Mesothelial cell of epicardium (in vitro differentiated cells): ENCODE measurements around the gene CXCR2. TPM values are rescaled to one million over a fixed set of nuclear protein-coding genes. Genes with fewer than 3 reads are reported as not detected.

Source experiments
- DNase-seq, 2 experiments: peaks; one replicate each; pipeline ENCODE4 v3.0.0; 2021; ENCODE audit warnings: low spot score in 2 of 2; ENCODE audit not compliant: unreplicated experiment in 2 of 2
- H3K27ac Mint-ChIP-seq: 2 replicates; pipeline ENCODE4 v1.8.0; 2021; ENCODE audit warnings: mixed read lengths
- H3K27me3 Mint-ChIP-seq: 2 replicates; pipeline ENCODE4 v1.8.0; 2021; ENCODE audit warnings: low read depth, mixed read lengths
- H3K36me3 Mint-ChIP-seq: 2 replicates; pipeline ENCODE4 v1.8.0; 2021; ENCODE audit warnings: mixed read lengths
- H3K4me1 Mint-ChIP-seq: 2 replicates; pipeline ENCODE4 v1.8.0; 2021; ENCODE audit warnings: mixed read lengths
- H3K4me3 Mint-ChIP-seq: 2 replicates; pipeline ENCODE4 v1.8.0; 2021; ENCODE audit warnings: mild to moderate bottlenecking, moderate library complexity, mixed read lengths
- H3K9me3 Mint-ChIP-seq: 2 replicates; pipeline ENCODE4 v1.8.0; 2021; ENCODE audit warnings: mixed read lengths
- CTCF ChIP-seq: fragments of 200-600 bp; sonication (generic); IDR thresholded peaks from one replicate; pipeline ENCODE4 v1.5.0; 2021; ENCODE audit warnings: antibody characterized with exemption; ENCODE audit not compliant: unreplicated experiment
- total RNA-seq: library from RNA; stranded (reverse); gene quantifications from 3 replicates; pipeline ENCODE4 v1.2.1, GENCODE V29; 2021

CXCR2 gene
- total RNA-seq, 1 donor from 2014 or later: 0.83 TPM

- no peak for TF ChIP-seq CTCF
- Mint-ChIP-seq H3K36me3 (no peaks in the 10 kb centered on the region), H3K4me3 (no peak overlapping the region), H3K9me3 (no peaks in the 10 kb centered on the region), H3K27ac (no peak overlapping the region), H3K27me3 (peaks cover 10% of the 10 kb centered on the region), H3K4me1 (no peaks in the 10 kb centered on the region)
- no peak for DNase-seq
Observed at GRCh38 chr2:218172845-218173244, 47.0 kb downstream of the CXCR2 start.

DNA sequence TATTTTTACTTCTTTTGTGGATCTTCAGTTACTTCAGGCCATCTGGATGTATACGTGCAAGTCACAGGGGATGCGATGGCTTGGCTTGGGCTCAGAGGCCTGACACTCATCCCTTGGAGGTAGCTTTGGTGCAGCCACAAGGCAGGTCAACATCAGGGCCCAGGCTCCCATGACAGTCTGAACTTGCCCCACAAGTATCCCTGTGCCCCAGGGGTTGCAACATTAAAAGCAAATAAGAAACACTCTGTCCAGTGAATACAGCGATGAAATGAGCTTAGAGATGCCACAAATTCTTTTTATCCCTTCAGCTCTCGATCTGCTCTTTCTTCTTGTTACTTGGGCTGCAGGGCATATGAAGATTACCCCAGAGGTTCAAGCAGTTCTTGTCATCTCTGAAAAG lies 54.0 kb downstream of the CXCR2 start:
- Mint-ChIP-seq H3K9me3 (no peaks in the 10 kb centered on the region), H3K36me3 (no peaks in the 10 kb centered on the region), H3K4me3 (no peak overlapping the region)

GRCh38 chr2:218180467-218181114 lies 54.8 kb downstream of the CXCR2 start:
- no peak overlapping the region for H3K4me3 Mint-ChIP-seq
- no peaks in the 10 kb centered on the region for H3K36me3 Mint-ChIP-seq
- DNase-seq: no peak
- peaks cover 7% of the 10 kb centered on the region for H3K27me3 Mint-ChIP-seq
- peaks cover 10% of the 10 kb centered on the region for H3K4me1 Mint-ChIP-seq
- no peak overlapping the region for H3K27ac Mint-ChIP-seq
- no peak for TF ChIP-seq CTCF
- H3K9me3 Mint-ChIP-seq: no peaks in the 10 kb centered on the region

More for the DNA sequence above, 54.0 kb downstream of the CXCR2 start:
- Mint-ChIP-seq H3K4me1 (peaks cover 10% of the 10 kb centered on the region), H3K27me3 (peaks cover 7% of the 10 kb centered on the region), H3K27ac (no peak overlapping the region)
- no peak for TF ChIP-seq CTCF
- no peak for DNase-seq

DNA sequence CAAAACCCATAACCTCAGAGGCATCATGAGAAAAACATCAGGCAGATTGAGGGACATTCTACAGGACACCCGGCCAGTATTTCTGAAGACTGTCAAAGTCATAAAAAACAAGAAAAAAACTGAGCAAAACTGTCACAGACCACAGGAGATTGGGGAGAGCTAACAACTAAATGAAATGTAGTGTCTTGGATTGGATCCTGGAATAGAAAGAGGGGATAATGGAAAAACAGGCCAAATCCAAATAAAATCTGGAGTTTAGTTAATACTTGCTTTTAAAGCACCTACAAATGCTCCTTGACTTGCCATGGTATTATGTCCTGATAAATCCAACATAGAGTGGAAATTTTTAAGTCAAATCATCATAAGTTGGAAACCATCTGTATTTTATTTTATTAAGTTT lies 58.5 kb downstream of the CXCR2 start:
- no peak for DNase-seq

GRCh38 chr2:218186355-218186766 lies 60.5 kb downstream of the CXCR2 start:
- Mint-ChIP-seq H3K9me3 (no peaks in the 10 kb centered on the region), H3K36me3 (no peaks in the 10 kb centered on the region), H3K4me3 (no peak overlapping the region), H3K27ac (peak overlapping the region; percentile 11), H3K27me3 (peaks cover 2% of the 10 kb centered on the region), H3K4me1 (peaks cover 12% of the 10 kb centered on the region)
- TF ChIP-seq CTCF: peak; percentile 56
- peak in 1 of 2 experiments; percentile 64 for DNase-seq

More for the DNA sequence above, 58.5 kb downstream of the CXCR2 start:
- Mint-ChIP-seq H3K9me3 (no peaks in the 10 kb centered on the region), H3K27ac (no peak overlapping the region), H3K4me3 (no peak overlapping the region), H3K4me1 (peaks cover 22% of the 10 kb centered on the region), H3K36me3 (no peaks in the 10 kb centered on the region), H3K27me3 (peaks cover 2% of the 10 kb centered on the region)
- no peak for TF ChIP-seq CTCF

Other genes with a start within 250 kb of the CXCR2 start
- 116 to 130 TPM (median 117 TPM) in 3 replicates for gene TNS1, start 123.0 kb upstream of the CXCR2 start, total RNA-seq
- not detected in 3 replicates for gene RUFY4, start 56.8 kb upstream of the CXCR2 start, total RNA-seq
- not detected in 3 replicates for gene CXCR1, start 40.9 kb downstream of the CXCR2 start, total RNA-seq
- gene ARPC2, start 91.2 kb downstream of the CXCR2 start, total RNA-seq: 274 to 279 TPM (median 276 TPM) in 3 replicates
- gene GPBAR1, start 135.0 kb downstream of the CXCR2 start, total RNA-seq: 0.55 to 0.93 TPM (median 0.78 TPM) in 3 replicates
- 66.6 to 67.2 TPM (median 67.1 TPM) in 3 replicates for gene AAMP, start 144.1 kb downstream of the CXCR2 start, total RNA-seq
- 63.2 to 70.4 TPM (median 69.5 TPM) in 3 replicates for gene PNKD, start 144.5 kb downstream of the CXCR2 start, total RNA-seq
- 74.9 to 82.6 TPM (median 80.7 TPM) in 3 replicates for gene TMBIM1, start 166.5 kb downstream of the CXCR2 start, total RNA-seq
- gene CATIP, start 230.8 kb downstream of the CXCR2 start, total RNA-seq: 0.16 TPM in 1 of 3 replicates, not detected in the others